Activated CD4-positive, alpha-beta T cell treated with anti-CD3 and anti-CD28 coated beads for 36 hours (primary cell): ENCODE data around the gene GSTK1. TPM values are rescaled to one million over a fixed set of nuclear protein-coding genes. Genes with fewer than 3 reads are reported as not detected.

ENCODE experiments used
- ATAC-seq: fragments of 200-7000 bp; cut with Tn5 transposase; one replicate; pipeline ENCODE4 v1.10.0; 2021; ENCODE audit warnings: mild to moderate bottlenecking, moderate library complexity
- CTCF ChIA-PET: fragments of 350-600 bp; sonication (Branson Sonifier 250); formaldehyde crosslinking; loops from one replicate; lab custom pipeline; 2021; ENCODE audit warnings: antibody characterized with exemption; lab: Charles Lee
- POLR2A ChIA-PET: fragments of 350-600 bp; sonication (Branson Sonifier 250); formaldehyde crosslinking; loops from one replicate; lab custom pipeline; 2021; ENCODE audit warnings: antibody characterized with exemption, inconsistent platforms; lab: Charles Lee
- DNase-seq: peaks from one replicate; pipeline ENCODE4 v3.0.0-alpha.2; 2020
- H3K27ac Mint-ChIP-seq: one replicate; pipeline ENCODE4 v1.8.0; 2021; ENCODE audit warnings: mixed read lengths
- H3K27me3 Mint-ChIP-seq: one replicate; pipeline ENCODE4 v1.8.0; 2021; ENCODE audit warnings: mixed read lengths
- H3K36me3 Mint-ChIP-seq: one replicate; pipeline ENCODE4 v1.8.0; 2021; ENCODE audit warnings: low read depth, mixed read lengths
- H3K4me1 Mint-ChIP-seq: one replicate; pipeline ENCODE4 v1.8.0; 2021; ENCODE audit warnings: mixed read lengths
- H3K4me3 Mint-ChIP-seq: one replicate; pipeline ENCODE4 v1.8.0; 2021; ENCODE audit warnings: mild to moderate bottlenecking, moderate library complexity, mixed read lengths
- H3K9me3 Mint-ChIP-seq: one replicate; pipeline ENCODE4 v1.8.0; 2021; ENCODE audit warnings: low read depth, mixed read lengths
- intact Hi-C, 2 experiments: fragments of 100-400 bp; cut with DNase I in 1 of 2; cut with micrococcal nuclease in 1 of 2; formaldehyde crosslinking; loops; one replicate each; pipeline versions ENCODE4 v1.14.2 to v1.15.1; 2022 to 2024; cut with DNase I, micrococcal nuclease
- total RNA-seq, 2 experiments: library from RNA; stranded (reverse); gene quantifications; one replicate each; pipeline ENCODE4 v1.2.3, GENCODE V29; 2021

GSTK1 gene
- total RNA-seq, 2 experiments from 2014 or later = 176 to 219 TPM

DNA sequence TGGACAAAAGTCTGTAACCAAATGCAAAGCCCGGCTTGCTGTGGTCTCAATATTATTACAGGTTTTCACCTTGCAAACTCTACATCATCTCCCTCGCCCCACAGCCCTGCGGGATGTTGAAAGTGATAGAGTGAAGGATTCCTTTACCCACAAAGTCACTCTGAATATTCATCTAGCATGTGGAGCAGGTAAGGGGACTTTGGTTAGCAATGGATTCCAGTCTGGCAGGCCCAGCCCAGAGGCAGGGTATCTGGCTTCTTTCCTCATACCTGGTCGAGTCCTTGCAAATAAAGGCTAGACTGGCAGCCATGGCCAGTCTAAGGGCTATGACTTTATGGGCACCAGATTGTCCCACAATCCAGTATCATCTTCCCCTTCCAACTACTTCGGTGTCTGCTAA is 38.2 kb upstream of the GSTK1 start:
- no peaks in the 10 kb centered on the region for H3K4me1 Mint-ChIP-seq
- ChIA-PET CTCF (interaction anchor here (1.6 kb wide), 2 partner anchors 10 to 15 kb away, joined by 7 to 12 read pairs; no protein-coding TSS in a partner anchor), POLR2A (no interaction called here)
- intact Hi-C loops = no loop called here
- no peak overlapping the region for H3K4me3 Mint-ChIP-seq
- peaks cover 12% of the 10 kb centered on the region for H3K27me3 Mint-ChIP-seq
- DNase-seq = no peak
- H3K36me3 Mint-ChIP-seq = no peaks in the 10 kb centered on the region
- no peak for ATAC-seq
- no peaks in the 10 kb centered on the region for H3K9me3 Mint-ChIP-seq
- H3K27ac Mint-ChIP-seq = no peak overlapping the region

DNA sequence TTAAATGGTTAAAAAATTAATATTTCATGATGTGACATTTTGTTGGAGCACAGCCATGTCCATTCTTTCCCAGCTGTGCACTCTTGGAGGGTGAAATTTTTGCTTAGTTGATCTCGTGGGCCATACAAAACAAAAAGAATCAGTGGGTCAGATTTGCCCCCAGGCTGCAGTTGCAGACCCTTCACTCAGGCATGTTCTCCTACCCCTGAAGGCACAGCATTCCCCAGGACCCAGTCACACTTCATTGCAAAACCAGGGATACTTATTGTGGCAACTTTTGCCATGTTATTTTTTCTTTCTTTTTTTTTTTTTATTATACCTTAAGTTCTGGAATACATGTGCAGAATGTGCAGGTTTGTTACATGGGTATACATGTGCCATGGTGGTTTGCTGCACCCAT is 35.4 kb upstream of the GSTK1 start:
- Mint-ChIP-seq H3K27me3 (peaks cover 6% of the 10 kb centered on the region), H3K4me3 (no peak overlapping the region), H3K9me3 (no peaks in the 10 kb centered on the region), H3K4me1 (no peaks in the 10 kb centered on the region), H3K36me3 (no peaks in the 10 kb centered on the region), H3K27ac (no peak overlapping the region)
- ChIA-PET POLR2A (no interaction called here), CTCF (interaction anchor here (1.4 to 1.5 kb wide), 2 partner anchors 13 kb away, joined by 5 read pairs; no protein-coding TSS in a partner anchor)
- DNase-seq (no peak), ATAC-seq (no peak)
- intact Hi-C loops = no loop called here

DNA sequence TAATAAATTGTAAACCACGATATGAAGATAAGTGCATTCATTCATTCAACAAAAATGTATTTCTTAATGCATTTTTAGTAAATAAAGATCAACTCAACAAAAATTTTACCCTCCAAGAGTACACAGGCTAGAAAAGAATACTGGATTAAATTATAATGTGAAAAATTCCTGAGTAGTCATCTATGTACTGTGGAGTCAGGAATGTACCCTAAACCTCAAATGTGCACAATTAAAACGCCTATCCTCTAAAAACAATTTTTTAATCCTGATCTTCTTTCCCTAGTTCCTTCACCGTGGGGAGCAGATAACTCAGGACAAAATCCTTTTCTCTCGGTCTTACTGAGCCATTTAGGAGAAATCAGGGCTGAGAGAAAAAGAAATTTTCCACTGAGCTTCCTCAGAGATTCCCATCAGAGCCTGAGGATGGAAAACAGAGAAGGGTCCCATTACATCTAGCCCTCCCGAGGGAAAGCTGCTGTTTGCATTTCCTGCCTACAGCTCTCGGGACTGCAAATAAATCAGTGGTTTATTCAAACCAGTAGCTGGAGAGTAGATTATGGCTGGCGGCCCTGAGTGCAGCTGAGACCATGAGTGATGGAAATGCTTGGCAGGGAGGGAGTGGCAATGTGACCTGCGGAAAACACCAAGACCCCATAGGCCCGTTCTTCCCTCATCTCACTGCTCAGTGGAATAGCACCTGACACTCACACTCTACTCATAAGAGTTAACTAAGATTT is 34.0 kb upstream of the GSTK1 start:
- intact Hi-C loops = no loop called here
- Mint-ChIP-seq H3K36me3 (no peaks in the 10 kb centered on the region), H3K4me3 (no peak overlapping the region), H3K9me3 (no peaks in the 10 kb centered on the region), H3K27ac (no peak overlapping the region), H3K4me1 (no peaks in the 10 kb centered on the region), H3K27me3 (no peaks in the 10 kb centered on the region)
- DNase-seq (no peak), ATAC-seq (no peak)
- ChIA-PET CTCF (interaction anchor here (1.0 to 1.5 kb wide), 4 partner anchors 11 to 73 kb away, joined by 3 to 5 read pairs (median 4); no protein-coding TSS in a partner anchor), POLR2A (no interaction called here)

DNA sequence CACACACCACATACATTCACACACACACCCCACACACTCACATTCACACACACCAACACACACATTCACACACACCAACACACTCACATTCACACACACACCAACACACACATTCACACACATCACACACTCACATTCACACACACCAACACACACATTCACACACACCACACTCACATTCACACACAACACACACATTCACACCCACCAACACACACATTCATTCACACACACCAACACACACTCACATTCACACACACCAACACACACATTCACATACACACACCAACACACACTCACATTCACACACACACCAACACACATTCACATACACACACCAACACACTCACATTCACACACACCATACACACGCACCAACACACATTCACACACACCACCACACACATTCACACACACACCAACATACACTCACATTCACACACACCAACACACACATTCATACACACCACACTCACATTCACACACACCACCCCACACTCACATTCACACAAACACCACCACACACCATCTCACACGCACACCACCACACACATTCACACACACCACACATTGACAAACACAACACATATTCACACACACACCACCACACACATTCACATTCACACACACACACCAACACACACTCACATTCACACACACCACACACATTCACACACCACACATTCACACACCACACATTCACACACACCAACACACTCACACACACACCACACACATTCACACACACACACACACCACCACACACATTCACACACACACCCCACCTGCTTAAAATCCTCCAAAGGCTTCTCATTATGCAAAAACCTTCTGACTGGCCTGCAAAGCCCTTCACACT is 32.4 kb upstream of the GSTK1 start:
- Mint-ChIP-seq H3K4me1 (no peaks in the 10 kb centered on the region), H3K27ac (no peak overlapping the region), H3K9me3 (peaks cover 4% of the 10 kb centered on the region), H3K4me3 (no peak overlapping the region), H3K27me3 (peaks cover 3% of the 10 kb centered on the region), H3K36me3 (no peaks in the 10 kb centered on the region)
- DNase-seq (no peak), ATAC-seq (no peak)
- POLR2A ChIA-PET = no interaction called here
- intact Hi-C loops = no loop called here
- CTCF ChIA-PET = interaction anchor here (1.3 to 1.5 kb wide), 2 partner anchors 9 to 10 kb away, joined by 3 to 4 read pairs; partner anchors contain the start of gene TAS2R40

DNA sequence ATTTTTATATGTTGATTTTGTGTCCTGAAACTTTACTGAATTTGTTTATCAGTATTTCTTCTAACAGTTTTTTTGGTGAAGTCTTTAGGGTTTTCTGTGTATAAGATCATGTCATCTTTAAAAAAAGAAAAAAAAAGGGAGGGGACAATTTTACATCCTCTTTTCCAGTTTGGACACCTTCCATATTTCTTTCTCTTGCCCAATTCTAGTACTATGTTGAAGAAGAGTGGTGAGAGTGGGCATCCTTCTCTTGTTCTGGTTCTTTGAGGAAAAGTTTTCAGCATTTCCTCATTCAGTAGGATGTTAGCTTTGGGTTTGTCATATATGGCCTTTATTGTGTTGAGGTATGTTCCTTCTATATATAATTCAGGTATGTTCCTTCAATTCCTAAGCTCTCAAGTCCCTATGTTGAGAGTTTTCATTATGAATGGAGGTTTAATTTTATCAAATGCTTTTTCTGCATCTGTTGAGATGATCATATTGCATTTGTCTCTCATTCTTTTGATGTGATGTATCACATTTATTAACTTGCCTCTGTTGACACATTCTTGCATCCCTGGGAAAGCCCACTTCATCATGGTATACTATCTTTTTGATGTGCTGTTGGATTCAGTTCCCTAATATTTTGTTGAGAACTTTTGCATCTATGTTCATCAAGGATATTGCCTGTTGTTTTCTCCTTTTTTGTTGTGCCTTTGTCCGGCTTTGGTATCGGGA is 29.3 kb upstream of the GSTK1 start:
- ATAC-seq (no peak), DNase-seq (no peak)
- Mint-ChIP-seq H3K4me1 (no peaks in the 10 kb centered on the region), H3K27me3 (peaks cover 10% of the 10 kb centered on the region), H3K4me3 (no peak overlapping the region), H3K9me3 (peaks cover 21% of the 10 kb centered on the region), H3K36me3 (peaks cover 7% of the 10 kb centered on the region), H3K27ac (no peak overlapping the region)
- CTCF ChIA-PET = no interaction called here
- intact Hi-C loops = no loop called here
- POLR2A ChIA-PET = no interaction called here

DNA sequence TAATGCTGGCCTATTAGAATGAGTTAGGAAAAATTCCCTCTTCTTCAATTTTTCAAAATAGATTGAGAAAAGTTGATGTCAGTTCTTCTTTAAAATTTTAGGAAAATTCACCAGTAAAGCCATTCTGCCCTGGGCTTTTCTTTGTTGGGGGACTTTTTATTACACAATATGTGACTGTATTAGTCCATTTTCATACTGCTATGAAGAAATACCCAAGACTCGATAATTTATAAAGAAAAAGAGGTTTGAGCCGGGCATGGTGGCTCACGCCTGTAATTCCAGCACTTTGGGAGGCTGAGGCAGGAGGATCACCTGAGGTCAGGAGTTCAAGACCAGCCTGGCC is 28.7 kb upstream of the GSTK1 start:
- ChIA-PET POLR2A (no interaction called here), CTCF (no interaction called here)
- Mint-ChIP-seq H3K27ac (no peak overlapping the region), H3K4me1 (no peaks in the 10 kb centered on the region), H3K27me3 (peaks cover 10% of the 10 kb centered on the region), H3K4me3 (no peak overlapping the region), H3K36me3 (peaks cover 7% of the 10 kb centered on the region), H3K9me3 (peaks cover 21% of the 10 kb centered on the region)
- intact Hi-C loops = no loop called here
- ATAC-seq (no peak), DNase-seq (no peak)

DNA sequence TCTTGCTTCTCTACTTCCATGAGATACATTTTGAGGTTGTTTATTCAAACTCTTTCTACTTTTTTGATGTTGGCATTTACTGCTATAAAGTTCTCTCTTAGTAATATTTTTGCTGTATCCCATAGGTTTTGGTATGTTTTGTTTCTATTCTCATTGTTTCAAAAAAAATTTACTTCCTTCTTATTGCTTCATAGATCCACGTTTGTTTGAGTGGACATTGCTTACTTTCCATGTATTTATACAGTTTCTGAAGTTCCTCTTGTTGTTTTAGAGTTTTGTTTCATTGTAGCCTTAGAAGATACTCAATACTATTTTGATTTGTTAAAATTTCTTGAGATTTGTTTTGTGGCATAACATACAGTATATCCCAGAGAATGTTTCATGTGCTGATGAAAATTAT is 27.7 kb upstream of the GSTK1 start:
- peaks cover 7% of the 10 kb centered on the region for H3K36me3 Mint-ChIP-seq
- ChIA-PET POLR2A (no interaction called here), CTCF (interaction anchor here (0.9 kb wide), 1 partner anchor 69 kb away, joined by 4 read pairs; no protein-coding TSS in a partner anchor)
- intact Hi-C loops = no loop called here
- H3K4me3 Mint-ChIP-seq = no peak overlapping the region
- peaks cover 21% of the 10 kb centered on the region for H3K9me3 Mint-ChIP-seq
- H3K4me1 Mint-ChIP-seq = peaks cover 6% of the 10 kb centered on the region
- ATAC-seq (no peak), DNase-seq (no peak)
- H3K27ac Mint-ChIP-seq = no peak overlapping the region
- peaks cover 10% of the 10 kb centered on the region for H3K27me3 Mint-ChIP-seq

DNA sequence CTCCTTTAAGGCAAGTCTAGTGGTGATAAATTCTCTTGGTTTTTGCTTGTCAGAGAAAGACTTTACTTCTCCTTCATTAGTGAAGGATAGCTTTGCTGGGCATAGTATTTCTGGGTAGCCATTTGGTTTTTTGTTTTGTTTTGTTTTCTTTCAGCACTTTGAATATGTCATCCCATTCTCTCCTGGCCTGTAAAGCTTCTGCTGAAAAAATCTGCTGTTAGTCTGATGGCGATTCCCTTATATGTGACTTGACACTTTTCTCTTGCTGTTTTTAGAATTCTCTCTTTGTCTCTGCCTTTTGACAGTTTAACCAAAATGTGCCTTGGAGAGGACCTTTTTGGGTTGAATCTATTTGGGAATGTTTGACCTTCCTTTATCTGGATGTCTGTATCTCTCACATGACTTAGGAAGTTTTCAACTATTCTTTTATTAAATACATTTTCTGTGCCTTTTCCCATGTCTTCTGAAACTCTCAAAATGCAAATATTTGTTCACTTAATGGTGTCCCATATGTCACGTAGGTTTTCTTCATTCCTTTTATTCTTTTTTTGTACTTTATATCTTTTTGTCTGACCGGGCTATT is 26.7 kb upstream of the GSTK1 start:
- H3K4me3 Mint-ChIP-seq = no peak overlapping the region
- ChIA-PET CTCF (interaction anchor here (0.7 kb wide), 1 partner anchor 69 kb away, joined by 3 read pairs; no protein-coding TSS in a partner anchor), POLR2A (no interaction called here)
- H3K4me1 Mint-ChIP-seq = peaks cover 11% of the 10 kb centered on the region
- peaks cover 7% of the 10 kb centered on the region for H3K36me3 Mint-ChIP-seq
- ATAC-seq = no peak
- peaks cover 10% of the 10 kb centered on the region for H3K27me3 Mint-ChIP-seq
- intact Hi-C loops = no loop called here
- H3K27ac Mint-ChIP-seq = no peak overlapping the region
- no peak for DNase-seq
- H3K9me3 Mint-ChIP-seq = peaks cover 21% of the 10 kb centered on the region

DNA sequence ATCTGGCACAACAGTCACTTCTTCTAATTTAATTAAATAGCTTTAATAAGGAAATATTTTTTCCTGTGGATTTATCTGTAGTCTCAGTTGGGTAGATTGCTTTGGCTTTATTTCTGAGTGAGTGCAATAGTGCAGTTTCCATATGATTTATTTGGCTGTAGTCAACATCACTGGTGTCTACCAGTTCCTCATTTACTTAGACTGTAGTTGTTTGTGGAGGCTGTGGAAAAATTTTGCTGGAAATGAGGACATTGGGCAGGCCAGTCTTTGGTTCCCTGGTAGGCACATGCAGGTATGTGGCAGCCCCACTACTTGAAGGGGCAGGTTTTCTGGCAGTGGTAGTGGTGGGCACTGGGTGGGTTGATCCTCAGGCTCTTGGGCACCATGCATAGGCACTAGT is 25.9 kb upstream of the GSTK1 start:
- Mint-ChIP-seq H3K4me3 (no peak overlapping the region), H3K27me3 (peaks cover 10% of the 10 kb centered on the region), H3K9me3 (peaks cover 21% of the 10 kb centered on the region), H3K27ac (no peak overlapping the region), H3K36me3 (peaks cover 7% of the 10 kb centered on the region), H3K4me1 (peaks cover 11% of the 10 kb centered on the region)
- ATAC-seq (no peak), DNase-seq (no peak)
- ChIA-PET POLR2A (no interaction called here), CTCF (interaction anchor here (0.7 kb wide), 1 partner anchor 69 kb away, joined by 3 read pairs; no protein-coding TSS in a partner anchor)
- intact Hi-C loops = no loop called here

DNA sequence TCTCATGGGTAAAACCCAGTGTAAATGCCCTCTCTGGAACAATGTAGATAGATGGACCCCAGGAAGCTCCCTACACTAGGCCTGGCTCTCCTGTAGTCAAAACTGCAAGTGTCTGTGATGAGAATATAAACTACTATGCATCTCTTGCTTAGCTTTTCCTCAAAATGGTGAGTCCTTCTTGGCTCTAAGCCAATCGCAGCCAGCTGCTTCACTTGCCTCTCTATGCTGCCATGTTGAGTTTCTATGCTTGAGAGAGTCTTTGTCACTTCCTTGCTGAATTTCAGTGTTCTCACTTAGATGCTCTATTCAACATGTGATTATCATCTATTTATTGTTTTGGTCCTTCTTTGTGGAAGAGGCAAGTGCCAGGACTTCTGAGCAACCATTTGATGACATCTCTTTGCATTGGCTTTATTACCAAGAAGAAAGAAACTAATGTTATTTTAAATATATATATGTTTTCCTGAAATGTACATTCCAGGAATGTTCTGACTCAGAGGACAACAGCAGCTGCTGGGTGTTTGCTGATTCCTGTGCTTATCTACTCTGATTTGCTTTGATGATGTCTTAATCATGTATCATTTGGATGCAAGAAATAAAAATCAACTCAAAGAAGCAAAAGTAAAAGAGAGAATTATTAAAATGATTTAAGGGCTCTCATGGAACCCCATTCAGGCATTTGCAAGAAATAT is 24.8 kb upstream of the GSTK1 start:
- H3K27ac Mint-ChIP-seq = no peak overlapping the region
- intact Hi-C loops = no loop called here
- DNase-seq = no peak
- no peak for ATAC-seq
- peaks cover 10% of the 10 kb centered on the region for H3K27me3 Mint-ChIP-seq
- peaks cover 21% of the 10 kb centered on the region for H3K9me3 Mint-ChIP-seq
- H3K4me3 Mint-ChIP-seq = no peak overlapping the region
- ChIA-PET CTCF (interaction anchor here (1.1 to 6.5 kb wide), 5 partner anchors 17 to 456 kb away, joined by 3 to 182 read pairs (median 44); no protein-coding TSS in a partner anchor), POLR2A (no interaction called here)
- H3K36me3 Mint-ChIP-seq = peaks cover 7% of the 10 kb centered on the region
- peaks cover 11% of the 10 kb centered on the region for H3K4me1 Mint-ChIP-seq
